Lower leg skin (tissue), 4 donors: ENCODE data around the gene FNIP1. TPM values are rescaled to one million over a fixed set of nuclear protein-coding genes. Genes with fewer than 3 reads are reported as not detected.

Experiments used
- DNase-seq, 2 donors: peaks; one replicate each; pipeline ENCODE4 v3.0.0-alpha.2; 2019; ENCODE audit warnings: low spot score in 2 of 2
- H3K4me3 ChIP-seq: fragments of 200-600 bp; sonication (generic); 2 replicates; pipeline ENCODE4 v1.5.1; 2017; ENCODE audit warnings: mild to moderate bottlenecking, low read depth; ENCODE audit not compliant: poor library complexity, severe bottlenecking
- CTCF ChIP-seq, 3 donors: fragments of 450-650 bp; IDR thresholded peaks; one replicate each; pipeline ENCODE4 v1.5.1; 2016; ENCODE audit warnings: antibody characterized with exemption in 3 of 3, mild to moderate bottlenecking in 3 of 3, moderate library complexity in 2 of 3
- POLR2A ChIP-seq, 2 donors: fragments of 450-650 bp; IDR thresholded peaks; one replicate each; pipeline ENCODE4 v1.6.1; 2016 to 2017; ENCODE audit warnings: antibody characterized with exemption in 2 of 2, mild to moderate bottlenecking in 1 of 2, moderate library complexity in 1 of 2
- WGBS, 2 donors: methylation state at CpG; one replicate each; pipeline ENCODE4 v1.1.5; 2018; 5-methylcytosine and 5-hydroxymethylcytosine counted together
- intact Hi-C: fragments of 100-400 bp; cut with DNase I; formaldehyde crosslinking; loops from one replicate; pipeline ENCODE4 v1.15.0; 2023; ENCODE audit warnings: low total_unique reads
- total RNA-seq, 4 donors: library from RNA; depleted of rRNA; stranded (reverse); fragments of >200 nt; gene quantifications; one replicate each; pipeline ENCODE4 v1.1.0, GENCODE V29; 2016

The FNIP1 gene
- total RNA-seq, 4 donors from 2014 or later = 31.3 to 48.1 (median 36.2) TPM

GRCh38 chr5:131747180-131748105 lies 49.4 kb downstream of the FNIP1 start:
- WGBS, 2 donors = 85 to 86% methylated on average over 6 of the region's 6 CpGs
- TF ChIP-seq CTCF (IDR thresholded peaks at IDR 0.05) = no peak
- no peak for TF ChIP-seq POLR2A (IDR thresholded peaks at IDR 0.05)
- intact Hi-C loops = no loop called here
- H3K4me3 ChIP-seq = no peak overlapping the region
- no peak for DNase-seq

- 95 to 98% methylated on average over 4 of the region's 4 CpGs for WGBS, 2 donors
- TF ChIP-seq POLR2A (IDR thresholded peaks at IDR 0.05) = no peak
- no peak for TF ChIP-seq CTCF (IDR thresholded peaks at IDR 0.05)
- DNase-seq = no peak
- intact Hi-C loops = no loop called here
- H3K4me3 ChIP-seq = no peak overlapping the region
These were observed 50.4 kb downstream of the FNIP1 start for GRCh38 chr5:131746423-131746822.

DNA sequence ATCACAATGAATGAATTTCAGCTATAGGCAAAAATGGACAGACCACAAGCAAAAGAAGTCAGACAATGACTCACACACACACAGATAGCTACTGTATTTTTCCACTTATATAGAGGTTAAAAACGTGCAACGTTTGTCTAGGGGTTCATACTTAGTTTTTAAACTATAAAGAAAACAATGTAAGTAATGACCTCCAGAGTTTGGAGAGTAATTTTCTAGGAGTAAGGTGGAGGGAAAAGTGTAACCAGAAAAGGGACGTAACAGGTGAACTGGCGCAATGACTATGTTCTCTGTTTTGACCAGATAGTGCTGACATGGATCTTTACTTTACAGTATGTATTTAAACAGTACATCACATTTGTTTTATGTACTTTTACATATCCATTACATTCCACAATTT lies 51.1 kb downstream of the FNIP1 start:
- TF ChIP-seq POLR2A (IDR thresholded peaks at IDR 0.05) = no peak
- TF ChIP-seq CTCF (IDR thresholded peaks at IDR 0.05) = no peak
- H3K4me3 ChIP-seq = no peak overlapping the region
- WGBS, 2 donors = 79 to 86% methylated on average over 4 of the region's 4 CpGs
- intact Hi-C loops = no loop called here
- DNase-seq = no peak

DNA sequence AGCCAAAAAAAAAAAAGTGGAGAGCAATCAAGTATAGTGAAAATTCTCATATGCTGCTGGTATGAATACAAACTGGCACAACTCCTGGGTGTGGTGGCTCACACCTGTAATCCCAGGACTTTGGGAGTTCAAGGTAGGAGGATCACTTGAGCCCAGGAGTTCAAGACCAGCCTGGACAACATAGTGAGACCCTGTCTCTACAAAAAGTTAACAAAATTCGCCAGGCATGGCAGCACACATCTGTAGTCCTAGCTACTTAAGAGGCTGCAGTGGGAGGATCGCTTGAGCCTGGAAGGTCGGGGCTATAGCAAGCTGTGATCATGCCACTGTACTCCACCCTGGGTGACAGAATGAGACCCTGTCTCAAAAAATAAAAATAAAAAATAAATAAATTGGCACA lies 51.7 kb downstream of the FNIP1 start:
- DNase-seq = no peak
- intact Hi-C loops = no loop called here
- H3K4me3 ChIP-seq = no peak overlapping the region
- no peak for TF ChIP-seq CTCF (IDR thresholded peaks at IDR 0.05)
- TF ChIP-seq POLR2A (IDR thresholded peaks at IDR 0.05) = no peak
- WGBS, 2 donors = 95 to 97% methylated on average over 3 of the region's 3 CpGs

DNA sequence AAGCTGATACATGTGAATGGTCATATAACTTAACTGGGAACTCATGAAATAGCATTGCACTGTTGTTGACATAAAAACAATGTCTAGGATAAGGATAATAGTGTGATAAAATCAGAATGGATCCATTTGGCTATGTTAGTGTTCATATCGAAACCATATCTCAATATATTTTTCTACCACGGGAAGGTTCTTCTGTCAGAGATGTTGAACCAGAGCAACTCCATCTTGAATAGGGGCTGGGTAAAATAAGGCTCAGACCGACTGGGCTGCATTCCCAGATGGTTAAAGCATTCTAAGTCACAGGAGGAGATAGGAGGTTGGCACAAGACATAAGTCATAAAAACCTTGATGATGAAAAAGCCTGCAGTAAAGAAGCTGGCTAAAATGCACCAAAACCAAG lies 56.3 kb downstream of the FNIP1 start:
- no peak for TF ChIP-seq CTCF (IDR thresholded peaks at IDR 0.05)
- TF ChIP-seq POLR2A (IDR thresholded peaks at IDR 0.05) = no peak
- WGBS, 2 donors = 95 to 96% methylated on average over 3 of the region's 3 CpGs
- no peak for DNase-seq
- H3K4me3 ChIP-seq = no peak overlapping the region
- intact Hi-C loops = no loop called here
